HG03342 (cell line): Measurements from ENCODE around the gene STRN.
A peak's percentile ranks its signal among the peaks of the same experiment; 100 is the strongest.
"Not testable (repeated sequence)": the region's sequence is repeated elsewhere in the genome, so short reads cannot be mapped to it uniquely, and the experiment has no call there.

Source experiments
- ATAC-seq: cut with Tn5 transposase; IDR thresholded peaks from one replicate; pipeline ENCODE4 v1.9.1; 2021; ENCODE audit warnings: mild to moderate bottlenecking, moderate library complexity; ENCODE audit not compliant: unreplicated experiment

STRN gene

DNA sequence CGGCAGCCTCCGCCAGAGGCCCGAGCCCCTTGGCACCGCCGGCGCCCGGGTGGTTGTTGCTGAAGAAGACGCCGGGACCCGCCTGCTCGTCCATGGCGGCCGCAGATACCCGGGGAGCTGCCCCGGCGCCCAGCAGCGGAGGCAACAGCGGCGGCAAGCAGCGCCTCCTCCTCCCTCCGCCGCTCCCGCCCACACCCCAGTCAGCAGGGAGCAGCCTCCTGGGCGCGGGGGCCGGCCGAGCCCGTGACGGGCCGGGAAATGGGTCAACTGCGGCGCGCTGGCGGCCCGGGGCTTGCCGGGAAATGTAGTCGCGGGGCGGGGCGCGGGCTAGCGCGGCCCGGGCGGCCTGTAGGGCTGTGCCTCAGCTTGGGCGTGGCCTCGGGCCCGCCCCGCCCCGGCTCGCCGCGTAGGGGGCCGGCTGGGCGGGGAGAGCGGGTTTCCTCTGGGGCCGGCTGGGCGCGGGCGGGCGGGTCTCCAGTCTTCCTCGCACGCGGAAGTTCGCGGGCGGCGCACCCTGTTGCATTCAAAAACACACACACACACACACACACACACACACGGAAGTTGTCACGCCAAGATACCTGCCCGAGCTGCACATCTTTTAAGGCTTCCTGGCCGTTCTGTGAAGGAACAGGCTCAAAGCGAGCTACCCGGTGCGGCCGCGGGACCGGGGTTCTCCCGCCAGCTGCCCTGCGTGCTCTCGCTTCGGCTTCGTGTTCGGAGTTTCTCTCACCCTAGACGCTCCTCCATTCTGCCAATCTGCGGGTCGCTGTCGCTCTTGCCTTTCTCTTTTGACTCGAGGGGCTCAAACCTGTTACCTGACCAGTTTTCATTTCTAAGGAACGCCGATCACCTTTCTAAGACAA lies at the start of gene STRN:
Gene STRN (minus strand): TSS at position 167 of the 866 bp plus-strand sequence. CDS start 73 bp downstream, at position 94.
- ATAC-seq: peak; percentile 97

DNA sequence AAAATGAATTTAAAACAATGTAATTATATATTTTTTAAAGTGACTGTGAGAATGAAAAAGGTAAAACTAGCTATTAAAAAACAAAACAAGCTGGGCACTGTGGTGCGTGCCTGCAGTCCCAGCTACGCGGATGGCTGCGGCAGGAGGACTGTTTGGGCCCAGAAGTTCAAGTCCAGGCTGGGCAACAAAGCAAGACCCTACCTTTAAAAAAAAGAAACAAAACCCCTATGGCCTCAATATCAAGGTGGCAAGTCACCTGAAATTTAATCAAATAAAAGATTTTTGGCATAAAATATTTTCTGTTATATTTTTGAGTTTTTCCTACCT lies 46.9 kb upstream of the STRN start:
- ATAC-seq: peak; percentile 22

GRCh38 chr2:37011130-37011529 lies 44.8 kb upstream of the STRN start:
- peak; percentile 35 for ATAC-seq

GRCh38 chr2:37005118-37005868 lies 39.0 kb upstream of the STRN start:
- ATAC-seq: peak; percentile 100

GRCh38 chr2:37000988-37001556 lies 34.7 kb upstream of the STRN start:
- no peak for ATAC-seq

GRCh38 chr2:37000318-37000717 lies 34.0 kb upstream of the STRN start:
- no peak for ATAC-seq

GRCh38 chr2:36999416-36999815 lies 33.1 kb upstream of the STRN start:
- not testable (repeated sequence) for ATAC-seq

DNA sequence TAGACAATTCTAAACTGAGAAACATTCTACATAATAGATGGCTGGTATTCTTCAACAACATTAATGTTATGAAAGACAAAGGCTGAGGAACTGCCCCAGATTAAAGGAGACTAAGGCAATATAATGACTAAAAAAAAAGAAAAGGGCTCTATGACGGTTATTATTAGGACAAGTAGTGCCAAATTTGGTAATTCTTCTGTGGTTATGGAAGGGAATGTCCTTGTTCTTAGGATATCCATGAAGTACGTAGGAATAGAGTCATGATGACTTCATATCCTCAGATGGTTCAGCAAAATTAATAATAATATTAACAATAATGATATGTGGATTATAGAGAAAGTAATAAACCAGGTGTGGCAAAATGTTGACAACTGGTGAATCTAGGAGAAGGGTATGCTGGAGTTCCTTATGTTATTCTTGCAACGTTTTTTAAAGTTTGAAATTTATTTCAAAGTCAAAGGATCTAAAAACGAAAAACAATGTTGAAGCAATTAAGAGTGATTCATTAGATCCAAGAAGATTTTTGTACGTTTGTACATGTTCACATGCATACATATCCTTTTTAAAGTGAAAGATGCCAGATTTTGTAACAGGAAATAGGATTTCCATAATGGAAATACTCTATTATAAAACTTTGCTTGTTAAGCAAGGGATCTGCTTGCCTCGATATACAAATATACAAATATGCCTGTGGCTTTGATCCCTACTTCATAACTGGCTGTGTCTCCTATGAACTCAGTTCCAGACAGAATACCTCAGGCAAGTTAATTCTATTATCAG lies 27.7 kb upstream of the STRN start:
- no peak for ATAC-seq

- no peak for ATAC-seq
Observed at GRCh38 chr2:36988008-36988407, 21.7 kb upstream of the STRN start.

DNA sequence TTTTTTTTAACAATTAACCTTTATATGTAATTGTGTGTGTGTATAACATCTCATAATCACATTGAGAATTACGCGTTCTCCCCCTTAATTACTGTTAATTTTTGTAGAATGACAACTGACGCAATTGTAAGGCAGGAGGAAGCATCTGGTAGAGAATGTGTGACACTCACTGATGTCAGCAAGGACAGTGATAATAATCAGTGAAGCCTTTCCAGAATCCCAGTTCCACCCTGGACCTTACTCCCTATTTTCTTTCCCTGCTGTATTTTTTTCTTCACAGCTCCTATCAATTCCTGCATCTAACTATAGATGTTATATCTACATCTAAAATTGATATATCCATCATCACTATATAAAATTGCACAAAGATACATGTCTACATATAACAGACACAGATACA lies 16.1 kb upstream of the STRN start:
- no peak for ATAC-seq

DNA sequence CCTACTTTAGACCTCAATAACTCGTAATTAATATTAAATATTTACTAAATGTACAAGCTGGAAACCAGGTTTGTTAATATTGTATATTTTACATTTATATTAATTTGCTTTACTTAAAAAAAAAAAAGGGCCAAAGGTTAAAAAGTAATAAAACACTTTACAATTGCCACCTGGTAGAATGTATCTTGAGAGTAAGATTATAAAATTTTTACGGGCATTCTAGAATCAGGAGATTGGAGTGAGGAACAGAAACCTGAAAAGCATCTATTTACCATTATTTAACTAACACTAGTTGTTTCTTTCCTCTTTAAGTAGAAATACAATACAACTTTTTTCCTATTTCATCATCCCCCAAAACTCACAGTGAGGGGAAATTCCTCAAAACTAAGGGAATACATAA lies 15.6 kb upstream of the STRN start:
- no peak for ATAC-seq

DNA sequence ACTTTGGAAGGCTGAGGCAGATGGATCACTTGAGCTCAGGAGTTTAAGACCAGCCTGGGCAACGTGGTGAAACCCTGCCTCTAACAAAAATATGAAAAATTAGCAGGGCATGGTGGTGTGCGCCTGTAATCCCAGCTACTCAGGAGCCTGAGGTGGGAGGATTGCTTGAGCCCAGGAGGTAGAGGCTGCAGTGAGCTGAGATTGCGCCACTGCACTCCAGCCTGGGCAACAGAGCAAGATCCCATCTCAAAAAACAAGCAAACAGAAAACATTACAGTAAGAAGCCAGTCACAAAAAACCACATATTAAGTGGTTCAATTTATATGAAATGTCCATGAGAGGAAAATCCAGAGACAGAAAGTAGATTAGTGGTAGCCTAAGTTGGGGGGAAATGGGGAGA lies 12.7 kb upstream of the STRN start:
- ATAC-seq: not testable (repeated sequence)

GRCh38 chr2:36976065-36976464 lies 9.7 kb upstream of the STRN start:
- ATAC-seq: no peak

- ATAC-seq: no peak
Observed at GRCh38 chr2:36975306-36975705, 9.0 kb upstream of the STRN start.

DNA sequence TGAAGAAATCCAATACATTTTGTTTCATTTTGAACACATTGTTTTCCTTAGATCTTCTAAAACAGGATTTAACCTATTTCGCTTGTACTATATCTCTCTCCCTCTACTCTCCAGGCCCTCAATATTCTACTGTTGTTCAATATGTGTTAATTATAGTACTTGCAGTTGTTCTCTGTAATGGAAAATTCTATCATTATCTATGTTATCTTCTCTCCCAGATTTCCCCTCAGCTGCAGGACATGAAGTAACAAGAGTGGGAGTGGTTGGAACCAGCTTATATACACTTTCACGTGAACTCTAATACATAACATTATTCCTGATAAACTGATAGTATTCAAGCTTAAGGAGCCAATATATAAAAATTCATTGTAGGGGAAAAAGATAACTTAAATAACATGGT lies 7.0 kb upstream of the STRN start:
- no peak for ATAC-seq

DNA sequence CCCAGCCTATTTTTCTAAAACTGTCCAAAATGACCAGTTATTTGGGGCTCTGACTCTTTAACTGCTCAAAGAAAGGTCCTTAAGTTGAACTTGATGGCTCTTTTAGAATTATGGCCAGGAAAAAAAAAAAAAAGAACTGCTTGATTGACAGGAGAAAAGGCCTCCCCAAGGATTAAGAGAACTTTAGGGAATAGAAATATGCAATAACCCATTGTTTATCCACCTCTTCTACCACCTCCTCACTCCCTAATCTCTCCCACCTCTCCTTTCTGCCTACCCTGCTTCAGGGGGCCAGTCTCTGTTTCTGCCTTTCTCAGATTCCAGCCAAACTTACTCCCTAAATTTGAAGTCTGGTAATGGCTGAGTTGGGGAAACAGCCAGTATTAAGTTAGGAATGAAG lies 5.7 kb upstream of the STRN start:
- no peak for ATAC-seq

DNA sequence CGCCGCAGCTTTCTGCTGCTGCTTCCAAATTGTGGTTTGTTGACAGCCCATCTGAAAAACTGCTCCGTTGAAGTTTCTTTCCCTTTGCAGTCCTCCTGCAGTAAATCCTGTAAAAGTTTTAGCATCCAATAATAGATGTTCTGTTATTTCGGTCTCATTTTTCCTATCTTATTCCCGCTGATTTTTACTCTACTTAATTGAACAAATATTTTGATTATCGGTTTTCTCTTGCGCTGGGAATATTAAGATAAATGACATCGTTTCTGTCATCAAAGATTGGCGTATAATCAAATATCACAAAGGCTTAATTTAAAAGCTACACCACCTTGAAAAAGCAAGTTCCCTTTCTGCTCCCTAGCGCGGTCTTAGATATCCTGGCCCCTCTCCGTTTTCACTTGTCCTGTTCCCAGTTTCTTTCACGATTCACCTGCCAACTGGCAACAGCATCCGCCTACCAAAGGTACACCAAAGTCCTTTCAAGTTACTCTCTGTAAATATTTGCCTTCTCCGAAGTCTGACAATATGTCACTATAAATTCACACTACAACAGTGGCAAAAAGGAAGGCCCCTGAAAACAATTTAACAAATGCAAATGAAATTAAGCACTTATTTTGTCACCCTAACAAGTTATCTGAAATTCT lies 1.0 kb upstream of the STRN start:
- ATAC-seq: no peak

DNA sequence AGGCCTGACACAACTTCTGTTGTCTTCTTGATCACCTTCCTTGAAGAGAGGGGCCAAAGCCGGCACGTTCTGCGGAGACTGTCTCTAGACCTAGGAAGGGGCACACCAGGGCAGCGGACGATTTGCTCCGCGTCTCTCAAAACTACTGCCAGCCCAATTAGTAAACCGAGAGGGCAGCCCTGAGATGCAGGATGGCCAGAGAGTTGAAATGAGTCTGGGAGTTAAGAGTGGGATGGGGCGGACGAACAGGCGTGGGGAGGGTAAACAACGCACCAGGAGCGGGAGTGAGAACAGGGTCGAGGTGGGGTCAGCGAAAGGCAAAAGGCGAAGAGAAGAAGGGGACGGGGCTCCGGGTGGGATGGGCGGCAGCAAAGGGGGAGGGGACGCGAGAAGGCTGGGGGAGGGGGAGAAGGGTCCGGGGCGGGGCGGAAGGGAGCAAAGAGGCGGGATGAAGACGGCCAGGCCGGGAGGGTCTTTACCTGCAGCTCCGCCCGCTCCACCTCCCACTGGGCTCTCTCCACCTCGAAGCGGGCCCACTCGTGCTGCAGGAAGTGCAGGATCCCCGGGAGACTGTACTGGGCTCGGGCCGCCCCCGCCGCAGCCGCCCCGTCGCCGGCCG lies 476 bp downstream of the STRN start:
- ATAC-seq: no peak

GRCh38 chr2:36965206-36965605 lies 1.1 kb downstream of the STRN start:
- ATAC-seq: no peak

DNA sequence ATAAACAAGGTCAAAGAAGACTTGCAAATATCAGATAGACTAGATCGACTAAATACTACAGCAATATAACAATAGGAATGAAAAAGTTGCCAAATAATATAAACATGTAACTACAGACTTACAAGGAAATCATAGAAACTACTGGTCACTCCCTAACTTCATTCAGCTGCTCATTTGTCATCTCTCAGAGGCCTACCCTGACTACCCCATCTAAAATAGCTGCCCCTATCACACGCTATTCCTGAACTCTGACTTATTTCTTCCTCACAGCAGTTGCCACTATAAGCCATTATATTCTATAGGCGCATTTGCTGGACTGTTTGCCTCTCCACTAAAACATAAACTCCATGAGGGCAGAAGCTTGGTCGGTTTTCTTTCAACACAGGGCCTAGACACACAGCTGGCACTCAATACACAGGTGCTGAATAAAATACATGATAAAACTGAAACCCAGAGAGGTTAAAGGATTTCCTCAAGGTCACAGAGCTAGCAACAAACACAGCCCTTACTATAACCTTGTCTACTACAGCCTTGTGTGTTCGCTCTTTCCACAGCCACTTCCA lies 1.8 kb downstream of the STRN start:
- no peak for ATAC-seq
